ENCODE data around the gene STRN.
A peak's percentile ranks its signal among the peaks of the same experiment; 100 is the strongest.
"Not testable (repeated sequence)": the region's sequence is repeated elsewhere in the genome, so short reads cannot be mapped to it uniquely, and the experiment has no call there.

The STRN gene

GRCh38 chr2:36951027-36951518 is 15.3 kb downstream of the STRN start:
- Mint-ChIP-seq H3K4me3 (no peak overlapping the region), H3K27me3 (no peaks in the 10 kb centered on the region), H3K27ac (no peak overlapping the region), H3K36me3 (peaks cover 0 to 17% of the 10 kb centered on the region in 2 donors), H3K9me3 (no peaks in the 10 kb centered on the region), H3K4me1 (peaks cover 12 to 29% of the 10 kb centered on the region in 2 donors)
- DNase-seq (no peak), ATAC-seq (replicated peaks) (no peak)

- H3K27ac Mint-ChIP-seq: peak overlapping the region; percentile 21
- H3K36me3 Mint-ChIP-seq: peaks cover 0 to 17% of the 10 kb centered on the region in 2 donors
- H3K9me3 Mint-ChIP-seq: no peaks in the 10 kb centered on the region
- H3K4me3 Mint-ChIP-seq: no peak overlapping the region
- no peaks in the 10 kb centered on the region for H3K27me3 Mint-ChIP-seq
- ATAC-seq (replicated peaks) (no peak), DNase-seq (no peak)
- H3K4me1 Mint-ChIP-seq: peaks cover 10 to 29% of the 10 kb centered on the region in 2 donors
These were observed 16.5 kb downstream of the STRN start for GRCh38 chr2:36949845-36950244.

GRCh38 chr2:36945240-36945639 is 21.1 kb downstream of the STRN start:
- DNase-seq, H3K27ac Mint-ChIP-seq: not testable (repeated sequence)
- H3K4me1 Mint-ChIP-seq: peaks cover 7 to 18% of the 10 kb centered on the region in 2 donors

GRCh38 chr2:36941867-36942266 is 24.5 kb downstream of the STRN start:
- H3K4me3 Mint-ChIP-seq: no peak overlapping the region
- H3K4me1 Mint-ChIP-seq: peaks cover 0 to 2% of the 10 kb centered on the region in 2 donors
- H3K27ac Mint-ChIP-seq: no peak overlapping the region
- H3K9me3 Mint-ChIP-seq: no peaks in the 10 kb centered on the region
- H3K36me3 Mint-ChIP-seq: peaks cover 3 to 5% of the 10 kb centered on the region in 2 donors
- no peaks in the 10 kb centered on the region for H3K27me3 Mint-ChIP-seq
- DNase-seq: no peak
- ATAC-seq (replicated peaks): no peak

More at GRCh38 chr2:36945240-36945639, 21.1 kb downstream of the STRN start:
- peaks cover 3 to 12% of the 10 kb centered on the region in 2 donors for H3K36me3 Mint-ChIP-seq
- ATAC-seq (replicated peaks); H3K4me3 Mint-ChIP-seq; H3K27me3 Mint-ChIP-seq; H3K9me3 Mint-ChIP-seq: not testable (repeated sequence)

- not testable (repeated sequence) for DNase-seq; H3K36me3 Mint-ChIP-seq; H3K4me1 Mint-ChIP-seq; H3K27ac Mint-ChIP-seq; H3K27me3 Mint-ChIP-seq; ATAC-seq (replicated peaks); H3K9me3 Mint-ChIP-seq; H3K4me3 Mint-ChIP-seq
These were observed 29.8 kb downstream of the STRN start for GRCh38 chr2:36936526-36936925.

GRCh38 chr2:36931688-36932087 is 34.6 kb downstream of the STRN start:
- H3K27ac Mint-ChIP-seq: not testable (repeated sequence)

GRCh38 chr2:36930787-36931410 is 35.4 kb downstream of the STRN start:
- peaks cover 1 to 15% of the 10 kb centered on the region in 2 donors for H3K4me1 Mint-ChIP-seq
- not testable (repeated sequence) for DNase-seq; H3K4me3 Mint-ChIP-seq; ATAC-seq (replicated peaks); H3K27ac Mint-ChIP-seq; H3K27me3 Mint-ChIP-seq; H3K36me3 Mint-ChIP-seq; H3K9me3 Mint-ChIP-seq

More at GRCh38 chr2:36931688-36932087, 34.6 kb downstream of the STRN start:
- H3K9me3 Mint-ChIP-seq; ATAC-seq (replicated peaks); H3K27me3 Mint-ChIP-seq; DNase-seq; H3K4me3 Mint-ChIP-seq; H3K36me3 Mint-ChIP-seq: not testable (repeated sequence)
- H3K4me1 Mint-ChIP-seq: peaks cover 1 to 11% of the 10 kb centered on the region in 2 donors

- Mint-ChIP-seq H3K4me1 (peaks cover 6 to 24% of the 10 kb centered on the region in 2 donors), H3K36me3 (peaks cover 9 to 24% of the 10 kb centered on the region in 2 donors)
- not testable (repeated sequence) for H3K27ac Mint-ChIP-seq; H3K4me3 Mint-ChIP-seq; ATAC-seq (replicated peaks); H3K9me3 Mint-ChIP-seq; H3K27me3 Mint-ChIP-seq; DNase-seq
These were observed 39.9 kb downstream of the STRN start for GRCh38 chr2:36926175-36927132.

- H3K9me3 Mint-ChIP-seq; H3K27me3 Mint-ChIP-seq; H3K4me3 Mint-ChIP-seq; DNase-seq; H3K27ac Mint-ChIP-seq; ATAC-seq (replicated peaks): not testable (repeated sequence)
- H3K4me1 Mint-ChIP-seq: peaks cover 8 to 20% of the 10 kb centered on the region in 2 donors
- H3K36me3 Mint-ChIP-seq: peaks cover 13 to 24% of the 10 kb centered on the region in 2 donors
These were observed 43.7 kb downstream of the STRN start for GRCh38 chr2:36922629-36923028.

GRCh38 chr2:36921984-36922383 is 44.4 kb downstream of the STRN start:
- Mint-ChIP-seq H3K4me3 (no peak overlapping the region), H3K9me3 (no peaks in the 10 kb centered on the region), H3K27ac (no peak overlapping the region), H3K36me3 (peaks cover 13 to 24% of the 10 kb centered on the region in 2 donors), H3K4me1 (peaks cover 8 to 20% of the 10 kb centered on the region in 2 donors), H3K27me3 (no peaks in the 10 kb centered on the region)
- ATAC-seq (replicated peaks) (no peak), DNase-seq (no peak)

GRCh38 chr2:36919041-36919837 is 47.1 kb downstream of the STRN start:
- H3K27me3 Mint-ChIP-seq: no peaks in the 10 kb centered on the region
- no peak overlapping the region for H3K4me3 Mint-ChIP-seq
- ATAC-seq (replicated peaks) (no peak), DNase-seq (no peak)
- peaks cover 13 to 17% of the 10 kb centered on the region in 2 donors for H3K36me3 Mint-ChIP-seq
- no peak overlapping the region for H3K27ac Mint-ChIP-seq
- H3K9me3 Mint-ChIP-seq: no peaks in the 10 kb centered on the region
- H3K4me1 Mint-ChIP-seq: peaks cover 10 to 13% of the 10 kb centered on the region in 2 donors

GRCh38 chr2:36918307-36918706 is 48.0 kb downstream of the STRN start:
- peaks cover 8 to 9% of the 10 kb centered on the region in 2 donors for H3K36me3 Mint-ChIP-seq
- no peak for ATAC-seq (replicated peaks)
- H3K27me3 Mint-ChIP-seq: no peaks in the 10 kb centered on the region
- peaks cover 10 to 13% of the 10 kb centered on the region in 2 donors for H3K4me1 Mint-ChIP-seq
- no peak overlapping the region for H3K27ac Mint-ChIP-seq
- no peaks in the 10 kb centered on the region for H3K9me3 Mint-ChIP-seq
- DNase-seq: no peak
- H3K4me3 Mint-ChIP-seq: no peak overlapping the region

- H3K27me3 Mint-ChIP-seq: no peaks in the 10 kb centered on the region
- H3K4me1 Mint-ChIP-seq: peaks cover 0 to 4% of the 10 kb centered on the region in 2 donors
- no peak for DNase-seq
- ATAC-seq (replicated peaks): no peak
- no peak overlapping the region for H3K4me3 Mint-ChIP-seq
- H3K36me3 Mint-ChIP-seq: no peaks in the 10 kb centered on the region
- no peak overlapping the region for H3K27ac Mint-ChIP-seq
- no peaks in the 10 kb centered on the region for H3K9me3 Mint-ChIP-seq
These were observed 50.7 kb downstream of the STRN start for GRCh38 chr2:36915627-36916026.

- H3K36me3 Mint-ChIP-seq: peaks cover 3 to 8% of the 10 kb centered on the region in 2 donors
- H3K4me1 Mint-ChIP-seq: peaks cover 0 to 2% of the 10 kb centered on the region in 2 donors
- H3K4me3 Mint-ChIP-seq: no peak overlapping the region
These were observed 53.6 kb downstream of the STRN start for GRCh38 chr2:36912695-36913094.

More at GRCh38 chr2:36912695-36913094, 53.6 kb downstream of the STRN start:
- Mint-ChIP-seq H3K27me3 (no peaks in the 10 kb centered on the region), H3K27ac (no peak overlapping the region), H3K9me3 (no peaks in the 10 kb centered on the region)
- ATAC-seq (replicated peaks) (no peak), DNase-seq (no peak)

Data from stimulated activated naive B cell treated with anti-CD40 and anti-IgM and Interleukin-4, amounts not matched to agents 10 μg/mL and 1 μg/mL and 100 μg/mL, for 72 hours (primary cell).